ENCODE data around the gene ALX3. TPM values are rescaled to one million over a fixed set of nuclear protein-coding genes. Genes with fewer than 3 reads are reported as not detected.

Gene ALX3
- total and polyA plus RNA-seq, 7 donors, result 0.13 TPM; not detected in 6

- no peak for TF ChIP-seq POLR2AphosphoS5 (IDR thresholded peaks at IDR 0.05)
- TF ChIP-seq CTCF (IDR thresholded peaks at IDR 0.05), result no peak
- no peak for TF ChIP-seq POLR2A (IDR thresholded peaks at IDR 0.05)
- no peak for TF ChIP-seq EP300 (IDR thresholded peaks at IDR 0.05)
- WGBS, 2 donors, result 78 to 81% methylated on average over 5 of the region's 5 CpGs
- peaks cover 0 to 3% (median 0%) of the 10 kb centered on the region in 3 donors for H3K27me3 ChIP-seq
- H3K9me3 ChIP-seq, result no peaks in the 10 kb centered on the region
- H3K4me1 ChIP-seq, result no peaks in the 10 kb centered on the region
- intact Hi-C loops (cut with DNase I), result no loop called here
- no peaks in the 10 kb centered on the region for H3K36me3 ChIP-seq
- no peak overlapping the region for H3K27ac ChIP-seq
- no peak overlapping the region for H3K4me3 ChIP-seq
- DNase-seq, result no peak
Measured at GRCh38 chr1:110114173-110114572, 43.7 kb upstream of the ALX3 start.

GRCh38 chr1:110113551-110113950 is 43.1 kb upstream of the ALX3 start:
- Histone ChIP-seq H3K36me3 (no peaks in the 10 kb centered on the region), H3K27me3 (peaks cover 0 to 3% (median 0%) of the 10 kb centered on the region in 3 donors), H3K4me1 (no peaks in the 10 kb centered on the region), H3K4me3 (no peak overlapping the region), H3K9me3 (no peaks in the 10 kb centered on the region), H3K27ac (no peak overlapping the region)
- no peak for TF ChIP-seq CTCF (IDR thresholded peaks at IDR 0.05)
- TF ChIP-seq EP300 (IDR thresholded peaks at IDR 0.05), result no peak
- no peak for TF ChIP-seq POLR2A (IDR thresholded peaks at IDR 0.05)
- no peak for TF ChIP-seq POLR2AphosphoS5 (IDR thresholded peaks at IDR 0.05)
- intact Hi-C loops (cut with DNase I), result no loop called here
- DNase-seq, result no peak
- WGBS, 2 donors, result 58 to 73% methylated on average over 5 of the region's 5 CpGs

GRCh38 chr1:110112656-110113055 is 42.2 kb upstream of the ALX3 start:
- DNase-seq, result no peak
- Histone ChIP-seq H3K9me3 (no peaks in the 10 kb centered on the region), H3K4me3 (no peak overlapping the region), H3K4me1 (no peaks in the 10 kb centered on the region), H3K36me3 (no peaks in the 10 kb centered on the region), H3K27me3 (peaks cover 0 to 3% (median 0%) of the 10 kb centered on the region in 3 donors), H3K27ac (no peak overlapping the region)
- WGBS, 2 donors, result 46 to 72% methylated on average over 9 of the region's 9 CpGs
- no peak for TF ChIP-seq POLR2A (IDR thresholded peaks at IDR 0.05)
- no peak for TF ChIP-seq POLR2AphosphoS5 (IDR thresholded peaks at IDR 0.05)
- no peak for TF ChIP-seq EP300 (IDR thresholded peaks at IDR 0.05)
- no peak for TF ChIP-seq CTCF (IDR thresholded peaks at IDR 0.05)
- intact Hi-C loops (cut with DNase I), result no loop called here

- Histone ChIP-seq H3K4me3 (no peak within 1 kb of the TSS), H3K4me1 (no peaks in the 10 kb centered on the region), H3K27me3 (peaks cover 0 to 3% (median 0%) of the 10 kb centered on the region in 3 donors), H3K36me3 (no peaks in the 10 kb centered on the region), H3K9me3 (no peaks in the 10 kb centered on the region), H3K27ac (no peak within 1 kb of the TSS)
- 85 to 88% methylated on average over 5 of the region's 5 CpGs for WGBS, 2 donors
- TF ChIP-seq CTCF (IDR thresholded peaks at IDR 0.05) (no peak), EP300 (IDR thresholded peaks at IDR 0.05) (no peak), POLR2AphosphoS5 (IDR thresholded peaks at IDR 0.05) (no peak), POLR2A (IDR thresholded peaks at IDR 0.05) (no peak)
- intact Hi-C loops (cut with DNase I), result no loop called here
- DNase-seq, result no peak
Measured at GRCh38 chr1:110112143-110112542, 41.7 kb upstream of the ALX3 start, which contains the start of gene UBL4B. Gene UBL4B (plus strand): TSS chr1:110112443. CDS start chr1:110112535, 92 bp downstream.

- intact Hi-C loops (cut with DNase I), result no loop called here
- TF ChIP-seq POLR2AphosphoS5 (IDR thresholded peaks at IDR 0.05) (no peak), EP300 (IDR thresholded peaks at IDR 0.05) (no peak), CTCF (IDR thresholded peaks at IDR 0.05) (no peak), POLR2A (IDR thresholded peaks at IDR 0.05) (no peak)
- Histone ChIP-seq H3K27me3 (peaks cover 0 to 2% (median 0%) of the 10 kb centered on the region in 3 donors), H3K9me3 (no peaks in the 10 kb centered on the region), H3K4me3 (no peak overlapping the region), H3K4me1 (no peaks in the 10 kb centered on the region), H3K36me3 (no peaks in the 10 kb centered on the region), H3K27ac (no peak overlapping the region)
- DNase-seq, result no peak
- WGBS, 2 donors, result 76 to 87% methylated on average over 4 of the region's 4 CpGs
Measured at GRCh38 chr1:110111081-110111480, 40.6 kb upstream of the ALX3 start.

All from sigmoid colon (tissue), 7 donors.